Measurements from ENCODE around the gene CAPN9.

Gene CAPN9

GRCh38 chr1:230797376-230797920 is 50.3 kb downstream of the CAPN9 start:
- no peak overlapping the region for H3K27ac ChIP-seq (ENCODE audit: low read length)
- H3K9me3 ChIP-seq (ENCODE audit: insufficient read depth, low read length), result no peaks in the 10 kb centered on the region
- TF ChIP-seq, protein P1, sequence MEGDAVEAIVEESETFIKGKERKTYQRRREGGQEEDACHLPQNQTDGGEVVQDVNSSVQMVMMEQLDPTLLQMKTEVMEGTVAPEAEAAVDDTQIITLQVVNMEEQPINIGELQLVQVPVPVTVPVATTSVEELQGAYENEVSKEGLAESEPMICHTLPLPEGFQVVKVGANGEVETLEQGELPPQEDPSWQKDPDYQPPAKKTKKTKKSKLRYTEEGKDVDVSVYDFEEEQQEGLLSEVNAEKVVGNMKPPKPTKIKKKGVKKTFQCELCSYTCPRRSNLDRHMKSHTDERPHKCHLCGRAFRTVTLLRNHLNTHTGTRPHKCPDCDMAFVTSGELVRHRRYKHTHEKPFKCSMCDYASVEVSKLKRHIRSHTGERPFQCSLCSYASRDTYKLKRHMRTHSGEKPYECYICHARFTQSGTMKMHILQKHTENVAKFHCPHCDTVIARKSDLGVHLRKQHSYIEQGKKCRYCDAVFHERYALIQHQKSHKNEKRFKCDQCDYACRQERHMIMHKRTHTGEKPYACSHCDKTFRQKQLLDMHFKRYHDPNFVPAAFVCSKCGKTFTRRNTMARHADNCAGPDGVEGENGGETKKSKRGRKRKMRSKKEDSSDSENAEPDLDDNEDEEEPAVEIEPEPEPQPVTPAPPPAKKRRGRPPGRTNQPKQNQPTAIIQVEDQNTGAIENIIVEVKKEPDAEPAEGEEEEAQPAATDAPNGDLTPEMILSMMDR (IDR thresholded peaks at IDR 0.05; ENCODE audit: low read depth, low read length), result no peak
- TF ChIP-seq EZH2phosphoT487 (IDR thresholded peaks at IDR 0.05; ENCODE audit: low read depth), result no peak
- H3K79me2 ChIP-seq (ENCODE audit: low read length), result no peaks in the 10 kb centered on the region
- no peak overlapping the region for H3K9ac ChIP-seq (ENCODE audit: low read length)
- H3K4me3 ChIP-seq (ENCODE audit: low read length), result no peak overlapping the region
- no peak overlapping the region for H3K4me2 ChIP-seq (ENCODE audit: low read length)
- peaks cover 13% of the 10 kb centered on the region; the same call in 1 of the 2 replicates for H3K27me3 ChIP-seq (ENCODE audit: low read depth, low read length)
- H3K4me1 ChIP-seq (ENCODE audit: low read length), result no peaks in the 10 kb centered on the region
- no peaks in the 10 kb centered on the region for H4K20me1 ChIP-seq (ENCODE audit: insufficient read depth, low read length)
- no peaks in the 10 kb centered on the region for H3K36me3 ChIP-seq (replicated peaks; ENCODE audit: low read depth, low read length)
- H2AFZ ChIP-seq (ENCODE audit: low read depth, low read length), result no peak overlapping the region

DNA sequence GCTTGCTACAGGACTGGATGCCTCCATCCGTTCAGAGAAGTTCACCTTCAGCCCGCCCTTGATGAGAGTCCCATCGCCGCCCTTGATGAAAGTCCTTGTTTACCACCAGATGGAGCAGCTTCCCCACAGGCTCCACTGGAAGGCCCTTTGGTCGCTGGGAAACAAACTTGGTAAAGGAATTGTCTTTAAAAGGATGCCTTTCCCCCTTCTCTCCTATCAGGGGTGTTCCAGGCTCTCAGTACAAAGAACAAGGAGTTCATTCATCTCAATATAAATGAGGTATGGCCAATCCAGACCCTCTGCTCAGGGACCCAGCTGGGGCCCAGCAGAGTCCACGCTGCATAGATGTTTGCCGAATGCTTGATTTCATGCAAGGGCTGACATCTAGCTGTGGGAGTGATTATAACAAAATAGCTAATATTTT is 50.8 kb downstream of the CAPN9 start:
- Histone ChIP-seq H3K27ac (ENCODE audit: low read length) (no peak overlapping the region), H3K9ac (ENCODE audit: low read length) (no peak overlapping the region), H3K4me1 (ENCODE audit: low read length) (no peaks in the 10 kb centered on the region), H2AFZ (ENCODE audit: low read depth, low read length) (no peak overlapping the region), H3K27me3 (ENCODE audit: low read depth, low read length) (peaks cover 13% of the 10 kb centered on the region; the same call in 1 of the 2 replicates), H3K36me3 (replicated peaks; ENCODE audit: low read depth, low read length) (no peaks in the 10 kb centered on the region), H3K4me3 (ENCODE audit: low read length) (no peak overlapping the region), H3K9me3 (ENCODE audit: insufficient read depth, low read length) (no peaks in the 10 kb centered on the region), H3K79me2 (ENCODE audit: low read length) (no peaks in the 10 kb centered on the region), H3K4me2 (ENCODE audit: low read length) (no peak overlapping the region), H4K20me1 (ENCODE audit: insufficient read depth, low read length) (no peaks in the 10 kb centered on the region)
- TF ChIP-seq EZH2phosphoT487 (IDR thresholded peaks at IDR 0.05; ENCODE audit: low read depth), result no peak
- TF ChIP-seq, protein P1 (IDR thresholded peaks at IDR 0.05; ENCODE audit: low read depth, low read length), result peak; percentile 27

GRCh38 chr1:230798491-230798890 is 51.3 kb downstream of the CAPN9 start:
- Histone ChIP-seq H3K4me1 (ENCODE audit: low read length) (no peaks in the 10 kb centered on the region), H4K20me1 (ENCODE audit: insufficient read depth, low read length) (no peaks in the 10 kb centered on the region), H3K36me3 (replicated peaks; ENCODE audit: low read depth, low read length) (no peaks in the 10 kb centered on the region), H3K27ac (ENCODE audit: low read length) (no peak overlapping the region), H3K4me3 (ENCODE audit: low read length) (no peak overlapping the region), H2AFZ (ENCODE audit: low read depth, low read length) (no peak overlapping the region), H3K4me2 (ENCODE audit: low read length) (no peak overlapping the region), H3K9ac (ENCODE audit: low read length) (no peak overlapping the region), H3K27me3 (ENCODE audit: low read depth, low read length) (peaks cover 13% of the 10 kb centered on the region; the same call in 1 of the 2 replicates), H3K9me3 (ENCODE audit: insufficient read depth, low read length) (no peaks in the 10 kb centered on the region), H3K79me2 (ENCODE audit: low read length) (no peaks in the 10 kb centered on the region)
- TF ChIP-seq, protein P1 (IDR thresholded peaks at IDR 0.05; ENCODE audit: low read depth, low read length), result no peak
- no peak for TF ChIP-seq EZH2phosphoT487 (IDR thresholded peaks at IDR 0.05; ENCODE audit: low read depth)

DNA sequence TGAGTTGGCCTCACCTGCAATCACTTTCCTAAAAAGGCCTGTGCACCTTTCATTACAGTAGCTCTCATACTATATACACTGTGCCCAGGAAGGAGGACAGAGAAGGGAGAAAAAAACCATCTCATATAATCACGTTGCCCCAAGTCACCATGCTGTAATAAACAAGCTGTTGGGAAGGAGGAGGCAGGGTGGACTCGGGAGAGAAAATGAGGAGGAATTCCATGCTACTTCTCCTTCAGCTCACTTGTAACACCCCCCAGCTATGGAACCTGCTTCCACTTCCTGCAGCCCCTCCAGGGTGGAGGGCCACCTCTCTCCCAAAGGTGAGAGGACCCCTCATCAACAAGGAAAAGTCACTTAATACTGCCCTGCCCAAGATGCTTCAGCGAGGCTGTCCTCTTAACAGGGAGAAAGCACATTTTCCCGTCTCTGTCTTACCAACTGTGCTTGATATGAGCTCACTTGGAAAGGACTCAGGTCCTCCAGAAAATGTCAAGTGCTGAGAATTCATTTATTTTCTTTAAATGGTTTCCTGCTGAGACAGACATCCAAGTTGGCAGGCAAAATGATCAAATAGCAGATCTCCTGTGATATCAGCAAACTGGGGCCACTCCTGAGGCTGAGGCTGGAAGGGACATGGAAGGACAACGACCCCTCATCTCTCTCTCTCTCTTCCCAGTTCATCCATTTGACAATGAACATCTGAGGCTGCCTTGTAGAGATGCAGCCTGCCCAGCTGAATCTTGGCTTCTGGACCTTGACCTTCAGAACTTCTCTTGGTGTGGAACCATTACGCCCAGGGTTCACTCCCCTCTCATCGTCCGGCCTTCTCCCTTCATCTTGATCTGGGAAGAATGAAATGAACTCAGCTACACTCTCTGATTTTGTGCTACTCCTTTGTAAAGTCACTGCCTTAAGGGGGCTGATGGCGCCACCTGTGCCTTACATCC is 54.0 kb downstream of the CAPN9 start:
- Histone ChIP-seq H3K4me2 (ENCODE audit: low read length) (no peak overlapping the region), H3K27me3 (ENCODE audit: low read depth, low read length) (peaks cover 21% of the 10 kb centered on the region; the same call in 1 of the 2 replicates), H3K27ac (ENCODE audit: low read length) (no peak overlapping the region), H3K9ac (ENCODE audit: low read length) (no peak overlapping the region), H3K79me2 (ENCODE audit: low read length) (no peaks in the 10 kb centered on the region), H3K4me3 (ENCODE audit: low read length) (no peak overlapping the region), H4K20me1 (ENCODE audit: insufficient read depth, low read length) (no peaks in the 10 kb centered on the region), H2AFZ (ENCODE audit: low read depth, low read length) (no peak overlapping the region), H3K4me1 (ENCODE audit: low read length) (no peaks in the 10 kb centered on the region), H3K36me3 (replicated peaks; ENCODE audit: low read depth, low read length) (no peaks in the 10 kb centered on the region), H3K9me3 (ENCODE audit: insufficient read depth, low read length) (no peaks in the 10 kb centered on the region)
- TF ChIP-seq EZH2phosphoT487 (IDR thresholded peaks at IDR 0.05; ENCODE audit: low read depth), result no peak
- TF ChIP-seq, protein P1 (IDR thresholded peaks at IDR 0.05; ENCODE audit: low read depth, low read length), result no peak
